Hepatocyte (in vitro differentiated cells): ENCODE measurements around the gene CYTH4. TPM values are rescaled to one million over a fixed set of nuclear protein-coding genes. Genes with fewer than 3 reads are reported as not detected.

Source experiments
- DNase-seq: peaks from one replicate; pipeline ENCODE4 v3.0.0-alpha.2; 2016; ENCODE audit warnings: low spot score
- H2AFZ ChIP-seq: fragments of 200-600 bp; sonication (generic); 2 replicates; pipeline ENCODE4 v1.6.0; 2016; ENCODE audit warnings: antibody characterized with exemption, mild to moderate bottlenecking
- H3K27ac ChIP-seq: fragments of 200-600 bp; sonication (generic); 2 replicates; pipeline ENCODE4 v1.5.1; 2016; ENCODE audit warnings: mild to moderate bottlenecking
- H3K27me3 ChIP-seq: fragments of 200-600 bp; sonication (generic); 2 replicates; pipeline ENCODE4 v1.6.1; 2016
- H3K36me3 ChIP-seq: fragments of 200-600 bp; sonication (generic); replicated peaks from 2 replicates; pipeline ENCODE4 v1.5.1; 2016; ENCODE audit warnings: low read depth; ENCODE audit not compliant: insufficient read depth
- H3K4me1 ChIP-seq: fragments of 200-600 bp; sonication (generic); 2 replicates; pipeline ENCODE4 v1.5.1; 2016; ENCODE audit warnings: mild to moderate bottlenecking, moderate library complexity; ENCODE audit not compliant: insufficient read depth
- H3K4me2 ChIP-seq: fragments of 200-600 bp; sonication (generic); 2 replicates; pipeline ENCODE4 v1.6.0; 2016
- H3K4me3 ChIP-seq: fragments of 200-600 bp; sonication (generic); 2 replicates; pipeline ENCODE4 v1.5.1; 2016; ENCODE audit warnings: mild to moderate bottlenecking
- H3K79me2 ChIP-seq: fragments of 200-600 bp; sonication (generic); 2 replicates; pipeline ENCODE4 v1.6.0; 2017; ENCODE audit warnings: mild to moderate bottlenecking
- H3K9me2 ChIP-seq: fragments of 200-600 bp; sonication (generic); replicated peaks from 2 replicates; pipeline ENCODE4 v1.6.0; 2017; ENCODE audit warnings: mild to moderate bottlenecking; ENCODE audit not compliant: insufficient read depth
- H3K9me3 ChIP-seq: fragments of 200-600 bp; sonication (generic); 2 replicates; pipeline ENCODE4 v1.5.1; 2016; ENCODE audit warnings: low read depth, mild to moderate bottlenecking
- H4K20me1 ChIP-seq: fragments of 200-600 bp; sonication (generic); 2 replicates; pipeline ENCODE4 v1.6.0; 2016; ENCODE audit warnings: mild to moderate bottlenecking; ENCODE audit not compliant: insufficient read depth, poor library complexity, severe bottlenecking
- CTCF ChIP-seq: fragments of 200-600 bp; sonication (generic); IDR thresholded peaks from 2 replicates; pipeline ENCODE4 v1.5.1; 2016; ENCODE audit warnings: antibody characterized with exemption, mild to moderate bottlenecking; ENCODE audit not compliant: poor library complexity
- EZH2 ChIP-seq: fragments of 200-600 bp; sonication (generic); IDR thresholded peaks from 2 replicates; pipeline ENCODE4 v1.6.1; 2016; ENCODE audit warnings: antibody characterized with exemption, mild to moderate bottlenecking, borderline replicate concordance
- EZH2phosphoT487 ChIP-seq: fragments of 200-600 bp; sonication (generic); IDR thresholded peaks from one replicate; pipeline ENCODE4 v1.6.1; 2018; ENCODE audit warnings: antibody characterized with exemption, mild to moderate bottlenecking, low read depth, moderate library complexity; ENCODE audit not compliant: unreplicated experiment, severe bottlenecking
- WGBS: methylation state at CpG from one replicate; pipeline ENCODE4 v1.1.6; 2016; ENCODE audit warnings: low lambda C conversion rate; ENCODE audit errors: missing lambda C conversion rate; 5-methylcytosine and 5-hydroxymethylcytosine counted together
- polyA plus RNA-seq: library from polyadenylated mRNA; unstranded; fragments of >200 nt; fragmentation: Nextera tagmentation; extraction: Ambion mirVana; gene quantifications from 2 replicates; pipeline ENCODE4 v1.2.1, GENCODE V29; 2016
- total RNA-seq: library from RNA; depleted of rRNA; stranded (reverse); fragments of >200 nt; gene quantifications from 2 replicates; pipeline ENCODE4 v1.2.3, GENCODE V29; 2014

Gene CYTH4
- total and polyA plus RNA-seq, 2 experiments from 2014 or later: 0.57 to 0.94 TPM

GRCh38 chr22:37267135-37267587, 15.1 kb upstream of the CYTH4 start:
- WGBS: 25% methylated on average over 22 of the region's 22 CpGs
- H3K9me3 ChIP-seq: no peaks in the 10 kb centered on the region
- TF ChIP-seq CTCF: peak; percentile 77
- no peak for TF ChIP-seq EZH2phosphoT487
- no peak for TF ChIP-seq EZH2
- H3K4me3 ChIP-seq: no peak overlapping the region
- H2AFZ ChIP-seq: peak overlapping the region; percentile 6
- H3K4me2 ChIP-seq: peak overlapping the region; percentile 69
- no peaks in the 10 kb centered on the region for H3K27me3 ChIP-seq
- H3K27ac ChIP-seq: no peak overlapping the region
- H3K9me2 ChIP-seq: no peaks in the 10 kb centered on the region
- peak; percentile 68 for DNase-seq
- H3K4me1 ChIP-seq: no peaks in the 10 kb centered on the region
- H3K36me3 ChIP-seq: no peaks in the 10 kb centered on the region
- no peaks in the 10 kb centered on the region for H4K20me1 ChIP-seq
- H3K79me2 ChIP-seq: no peaks in the 10 kb centered on the region

- H3K27ac ChIP-seq: no peak overlapping the region
- no peaks in the 10 kb centered on the region for H3K36me3 ChIP-seq
- H3K4me1 ChIP-seq: no peaks in the 10 kb centered on the region
- no peak overlapping the region for H3K4me2 ChIP-seq
- no peaks in the 10 kb centered on the region for H3K9me2 ChIP-seq
- no peaks in the 10 kb centered on the region for H3K79me2 ChIP-seq
- DNase-seq: no peak
- WGBS: 82% methylated on average over 11 of the region's 11 CpGs
- no peaks in the 10 kb centered on the region for H4K20me1 ChIP-seq
- no peak overlapping the region for H3K4me3 ChIP-seq
- H2AFZ ChIP-seq: no peak overlapping the region
- no peak for TF ChIP-seq EZH2
- TF ChIP-seq CTCF: no peak
- no peak for TF ChIP-seq EZH2phosphoT487
- H3K27me3 ChIP-seq: no peaks in the 10 kb centered on the region
- no peaks in the 10 kb centered on the region for H3K9me3 ChIP-seq
Measured at GRCh38 chr22:37267661-37268413, 14.5 kb upstream of the CYTH4 start.

- WGBS: 78% methylated on average over 8 of the region's 8 CpGs
- no peak for TF ChIP-seq CTCF
- no peak for TF ChIP-seq EZH2phosphoT487
- TF ChIP-seq EZH2: no peak
- Histone ChIP-seq H3K27ac (no peak overlapping the region), H3K9me3 (no peaks in the 10 kb centered on the region), H2AFZ (no peak overlapping the region), H3K79me2 (no peaks in the 10 kb centered on the region), H3K36me3 (no peaks in the 10 kb centered on the region), H4K20me1 (no peaks in the 10 kb centered on the region), H3K27me3 (no peaks in the 10 kb centered on the region), H3K4me3 (no peak overlapping the region), H3K4me1 (no peaks in the 10 kb centered on the region), H3K4me2 (no peak overlapping the region), H3K9me2 (no peaks in the 10 kb centered on the region)
- no peak for DNase-seq
Measured at GRCh38 chr22:37269936-37270678, 12.2 kb upstream of the CYTH4 start.
